ENCODE data around the gene SIVA1. TPM values are rescaled to one million over a fixed set of nuclear protein-coding genes. Genes with fewer than 3 reads are reported as not detected.

The SIVA1 gene
- total and polyA plus RNA-seq, 2 of the 8 experiments (the other 6 are each of a cell fraction or from before 2014, with no cell fraction given): 123 to 589 TPM

- H3K4me1 ChIP-seq (replicated peaks in 1 of 4; ENCODE audit: control insufficient read depth in 3 of 4, insufficient read depth in 4 of 4, low read length in 3 of 4): peaks cover 0 to 21% (median 17%) of the 10 kb centered on the region in 4 experiments; a peak in 6 of 7 replicates
- H2AFZ ChIP-seq (ENCODE audit: low read length): no peak overlapping the region
- H3K14ac ChIP-seq (ENCODE audit: insufficient read length): no peak overlapping the region
- ChIA-PET POLR2A (ENCODE audit: partially characterized antibody) (interaction anchor here (1.0 to 1.8 kb wide), 3 partner anchors 18 to 31 kb away, joined by 3 to 4 read pairs (median 4); no protein-coding TSS in a partner anchor), CTCF (ENCODE audit: partially characterized antibody) (interaction anchor here (1.3 to 2.4 kb wide), 5 partner anchors 17 to 35 kb away, joined by 5 to 10 read pairs (median 8); no protein-coding TSS in a partner anchor)
- H3K18ac ChIP-seq (ENCODE audit: extremely low read depth, low read length): no peak overlapping the region
- WGBS, 2 experiments (ENCODE audit: extremely low coverage in 1 of 2, insufficient coverage in 1 of 2, insufficient read length in 1 of 2, insufficient replicate concordance in 2 of 2, low coverage in 1 of 2, low lambda C conversion rate in 2 of 2, missing lambda C conversion rate in 1 of 2): 76% methylated on average over 37 of the region's 45 CpGs; no CpG with 5 or more reads in 1 of the 2 experiments
- peaks cover 17% of the 10 kb centered on the region for H3K23me2 ChIP-seq (ENCODE audit: low read depth, low read length)
- H3K4me3 ChIP-seq (ENCODE audit: extremely low read depth in 1 of 4, insufficient read depth in 2 of 4, low read depth in 3 of 4, low read length in 4 of 4): peak overlapping the region; percentile 44 to 75 (median 56); a peak in 7 of 8 replicates
- no peak overlapping the region for H2BK5ac ChIP-seq (ENCODE audit: low read depth, low read length)
- no peak overlapping the region for H4K91ac ChIP-seq (replicated peaks; ENCODE audit: insufficient read length, low read length)
- H3K79me1 ChIP-seq (ENCODE audit: low read depth, low read length): no peaks in the 10 kb centered on the region
- DNase-seq (ENCODE audit: low read depth in 1 of 2, low spot score in 2 of 2): no peak
- TF ChIP-seq SUZ12 (IDR thresholded peaks at IDR 0.05; ENCODE audit: low read length) (peak; percentile 54; the same call in 1 of the 2 replicates), HDAC2 (IDR thresholded peaks at IDR 0.05; ENCODE audit: borderline replicate concordance in 1 of 2, low read depth in 2 of 2, low read length in 2 of 2) (no peak), BACH1 (IDR thresholded peaks at IDR 0.05; ENCODE audit: low read length) (no peak)
- H3K9me3 ChIP-seq (ENCODE audit: insufficient read depth in 2 of 2, low read depth in 1 of 2, low read length in 1 of 2): no peaks in the 10 kb centered on the region
- H3K79me2 ChIP-seq (ENCODE audit: control insufficient read depth in 1 of 2, insufficient read depth in 2 of 2, low read length in 2 of 2): no peaks in the 10 kb centered on the region
- H2BK120ac ChIP-seq (replicated peaks; ENCODE audit: low read depth, low read length): no peak overlapping the region
- H3K56ac ChIP-seq (replicated peaks; ENCODE audit: insufficient read length, low read depth, low read length): no peak overlapping the region
- H4K5ac ChIP-seq (ENCODE audit: insufficient read length, low read depth, low read length): no peak overlapping the region
- no peak overlapping the region for H3K23ac ChIP-seq (ENCODE audit: insufficient read length)
- peaks cover 3 to 13% of the 10 kb centered on the region in 2 experiments for H4K20me1 ChIP-seq (replicated peaks in 1 of 2; ENCODE audit: control insufficient read depth in 1 of 2, insufficient read depth in 2 of 2, low read length in 2 of 2)
- no peak overlapping the region for H2BK15ac ChIP-seq (ENCODE audit: low read length)
- H2AK5ac ChIP-seq (ENCODE audit: low read depth, low read length): no peak overlapping the region
- H2BK20ac ChIP-seq (ENCODE audit: low read length): no peak overlapping the region
- H3K36me3 ChIP-seq (ENCODE audit: control insufficient read depth in 2 of 4, insufficient read depth in 4 of 4, low read length in 3 of 4): no peaks in the 10 kb centered on the region
- H4K8ac ChIP-seq (ENCODE audit: extremely low read depth, insufficient read depth, low read length): 0 out of 2 replicates have a peak overlapping the region, but pooled peaks have one; percentile 51
- H3K4ac ChIP-seq (replicated peaks; ENCODE audit: insufficient read length, low read depth, low read length): no peak overlapping the region
- peak overlapping the region; percentile 72 to 94 for H3K4me2 ChIP-seq (ENCODE audit: insufficient read depth in 1 of 2, low read depth in 2 of 2, low read length in 2 of 2)
- no peak overlapping the region for H3K9ac ChIP-seq (replicated peaks in 1 of 4; ENCODE audit: extremely low read depth in 1 of 4, low read depth in 3 of 4, low read length in 3 of 4)
- H3K27ac ChIP-seq (ENCODE audit: low read depth, low read length): no peak overlapping the region
- peaks cover 20 to 61% (median 49%) of the 10 kb centered on the region in 4 experiments for H3K27me3 ChIP-seq (replicated peaks in 1 of 4; ENCODE audit: control insufficient read depth in 3 of 4, extremely low read depth in 1 of 4, insufficient read depth in 3 of 4, low read length in 3 of 4)
- H2BK12ac ChIP-seq (ENCODE audit: low read depth, low read length): no peak overlapping the region
- FAIRE-seq: no peak
These were observed 48.8 kb downstream of the SIVA1 start for GRCh38 chr14:104801520-104802393.
